GM19468 (cell line): ENCODE data around the gene ARL5B.

Experiments used
- ATAC-seq: cut with Tn5 transposase; IDR thresholded peaks from one replicate; pipeline ENCODE4 v1.9.1; 2021; ENCODE audit warnings: mild to moderate bottlenecking, moderate library complexity, moderate number of reproducible peaks; ENCODE audit not compliant: unreplicated experiment; ENCODE audit errors: extremely low read depth

Gene ARL5B

GRCh38 chr10:18690541-18690940 is 31.3 kb downstream of the ARL5B start:
- no peak for ATAC-seq

- no peak for ATAC-seq
These were observed 40.9 kb downstream of the ARL5B start for GRCh38 chr10:18699849-18700840.

GRCh38 chr10:18703521-18703920 is 44.3 kb downstream of the ARL5B start:
- ATAC-seq, result no peak

GRCh38 chr10:18710201-18710653 is 51.0 kb downstream of the ARL5B start:
- ATAC-seq, result no peak

GRCh38 chr10:18713077-18713476 is 53.8 kb downstream of the ARL5B start:
- no peak for ATAC-seq

GRCh38 chr10:18718991-18719390 is 59.8 kb downstream of the ARL5B start:
- no peak for ATAC-seq

GRCh38 chr10:18719811-18720210 is 60.6 kb downstream of the ARL5B start:
- ATAC-seq, result no peak

- ATAC-seq, result no peak
These were observed 61.8 kb downstream of the ARL5B start for GRCh38 chr10:18721067-18721466.

GRCh38 chr10:18723801-18724200 is 64.6 kb downstream of the ARL5B start:
- ATAC-seq, result no peak
